SK-N-SH (cell line): ENCODE results near the gene PPP6R2.

ENCODE experiments used
- CHD2 ChIP-seq: fragments of 150-350 bp; IDR thresholded peaks from 2 replicates; pipeline ENCODE4 v1.6.1; 2018; ENCODE audit warnings: low read length; ENCODE audit not compliant: partially characterized antibody
- EP300 ChIP-seq, 2 experiments: IDR thresholded peaks; 2 replicates each; pipeline versions ENCODE4 v1.4.0 to v1.6.1; 2012; ENCODE audit warnings: borderline replicate concordance in 1 of 2, low read depth in 1 of 2, low read length in 1 of 2
- EZH2phosphoT487 ChIP-seq: fragments of 200-600 bp; sonication (generic); IDR thresholded peaks from 2 replicates; pipeline ENCODE4 v1.6.1; 2017; ENCODE audit warnings: low read depth, mixed run types, mild to moderate bottlenecking, antibody characterized with exemption, moderate library complexity, borderline replicate concordance
- JUND ChIP-seq: IDR thresholded peaks from 2 replicates; pipeline ENCODE4 v1.4.0; 2012
- NRF1 ChIP-seq: IDR thresholded peaks from 2 replicates; pipeline ENCODE4 v1.6.1; 2012; ENCODE audit warnings: low read depth, mild to moderate bottlenecking, low read length
- POLR2AphosphoS5 ChIP-seq: IDR thresholded peaks from 2 replicates; pipeline ENCODE4 v1.6.1; 2012; ENCODE audit warnings: low read depth, low read length
- RAD21 ChIP-seq: IDR thresholded peaks from 2 replicates; pipeline ENCODE4 v1.6.1; 2012; ENCODE audit warnings: mild to moderate bottlenecking, low read length
- RFX5 ChIP-seq: IDR thresholded peaks from 2 replicates; pipeline ENCODE4 v1.6.1; 2012; ENCODE audit warnings: mild to moderate bottlenecking, improper control_type of control experiment, low read length
- SMC3 ChIP-seq: IDR thresholded peaks from 2 replicates; pipeline ENCODE4 v1.6.1; 2012; ENCODE audit warnings: low read depth, low read length, improper control_type of control experiment
- YY1 ChIP-seq: IDR thresholded peaks from 2 replicates; pipeline ENCODE4 v1.4.0; 2012; ENCODE audit warnings: low read depth, mild to moderate bottlenecking
- TF ChIP-seq, protein P1 (sequence below): fragments of 200-600 bp; sonication (generic); IDR thresholded peaks from 2 replicates; pipeline ENCODE4 v1.6.1; 2017; ENCODE audit warnings: antibody characterized with exemption, mild to moderate bottlenecking, moderate library complexity
- TF ChIP-seq, protein P2 (sequence below): IDR thresholded peaks from 2 replicates; pipeline ENCODE4 v1.4.0; 2012; ENCODE audit warnings: low read depth, borderline replicate concordance
- TF ChIP-seq, protein P3 (sequence below): IDR thresholded peaks from 2 replicates; pipeline ENCODE4 v1.4.0; 2012; ENCODE audit warnings: low read depth

DNA sequence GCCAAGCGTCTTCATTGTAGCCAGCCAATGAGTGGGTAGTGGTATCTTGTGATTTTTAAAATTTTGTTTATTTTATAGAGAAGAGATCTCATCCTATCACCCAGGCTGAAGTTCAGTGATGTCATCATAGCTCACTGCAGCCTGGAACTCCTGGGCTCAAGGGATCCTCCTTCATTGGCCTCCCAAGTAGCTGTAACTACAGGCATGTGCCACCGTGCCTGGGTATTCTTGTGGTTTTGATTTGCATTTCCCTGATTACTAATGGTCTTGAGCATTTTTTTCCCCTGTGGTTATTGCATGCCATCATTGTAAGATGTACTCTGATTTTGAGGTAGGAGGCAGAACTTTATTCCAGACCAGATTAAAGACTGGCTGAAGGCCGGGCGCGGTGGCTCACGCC is 13.9 kb upstream of the PPP6R2 start:
- TF ChIP-seq, protein P1, sequence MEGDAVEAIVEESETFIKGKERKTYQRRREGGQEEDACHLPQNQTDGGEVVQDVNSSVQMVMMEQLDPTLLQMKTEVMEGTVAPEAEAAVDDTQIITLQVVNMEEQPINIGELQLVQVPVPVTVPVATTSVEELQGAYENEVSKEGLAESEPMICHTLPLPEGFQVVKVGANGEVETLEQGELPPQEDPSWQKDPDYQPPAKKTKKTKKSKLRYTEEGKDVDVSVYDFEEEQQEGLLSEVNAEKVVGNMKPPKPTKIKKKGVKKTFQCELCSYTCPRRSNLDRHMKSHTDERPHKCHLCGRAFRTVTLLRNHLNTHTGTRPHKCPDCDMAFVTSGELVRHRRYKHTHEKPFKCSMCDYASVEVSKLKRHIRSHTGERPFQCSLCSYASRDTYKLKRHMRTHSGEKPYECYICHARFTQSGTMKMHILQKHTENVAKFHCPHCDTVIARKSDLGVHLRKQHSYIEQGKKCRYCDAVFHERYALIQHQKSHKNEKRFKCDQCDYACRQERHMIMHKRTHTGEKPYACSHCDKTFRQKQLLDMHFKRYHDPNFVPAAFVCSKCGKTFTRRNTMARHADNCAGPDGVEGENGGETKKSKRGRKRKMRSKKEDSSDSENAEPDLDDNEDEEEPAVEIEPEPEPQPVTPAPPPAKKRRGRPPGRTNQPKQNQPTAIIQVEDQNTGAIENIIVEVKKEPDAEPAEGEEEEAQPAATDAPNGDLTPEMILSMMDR: no peak
- TF ChIP-seq JUND (no peak), POLR2AphosphoS5 (no peak), CHD2 (no peak), RAD21 (no peak), EP300 (IDR thresholded peaks at IDR 0.05; ENCODE audit: borderline replicate concordance in 1 of 2, low read depth in 1 of 2, low read length in 1 of 2) (no peak), SMC3 (no peak), NRF1 (no peak), YY1 (no peak), RFX5 (no peak), EZH2phosphoT487 (no peak)
- TF ChIP-seq, protein P2, sequence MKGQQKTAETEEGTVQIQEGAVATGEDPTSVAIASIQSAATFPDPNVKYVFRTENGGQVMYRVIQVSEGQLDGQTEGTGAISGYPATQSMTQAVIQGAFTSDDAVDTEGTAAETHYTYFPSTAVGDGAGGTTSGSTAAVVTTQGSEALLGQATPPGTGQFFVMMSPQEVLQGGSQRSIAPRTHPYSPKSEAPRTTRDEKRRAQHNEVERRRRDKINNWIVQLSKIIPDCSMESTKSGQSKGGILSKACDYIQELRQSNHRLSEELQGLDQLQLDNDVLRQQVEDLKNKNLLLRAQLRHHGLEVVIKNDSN: no peak
- TF ChIP-seq, protein P3, sequence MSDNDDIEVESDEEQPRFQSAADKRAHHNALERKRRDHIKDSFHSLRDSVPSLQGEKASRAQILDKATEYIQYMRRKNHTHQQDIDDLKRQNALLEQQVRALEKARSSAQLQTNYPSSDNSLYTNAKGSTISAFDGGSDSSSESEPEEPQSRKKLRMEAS: no peak
